ENCODE data around the gene LASP1NB.

The LASP1NB gene

GRCh38 chr17:38925263-38925995 is at the start of gene LASP1NB:
LASP1NB (plus strand) TSS chr17:38925614.
- DNase-seq (ENCODE audit: low read depth): no peak

DNA sequence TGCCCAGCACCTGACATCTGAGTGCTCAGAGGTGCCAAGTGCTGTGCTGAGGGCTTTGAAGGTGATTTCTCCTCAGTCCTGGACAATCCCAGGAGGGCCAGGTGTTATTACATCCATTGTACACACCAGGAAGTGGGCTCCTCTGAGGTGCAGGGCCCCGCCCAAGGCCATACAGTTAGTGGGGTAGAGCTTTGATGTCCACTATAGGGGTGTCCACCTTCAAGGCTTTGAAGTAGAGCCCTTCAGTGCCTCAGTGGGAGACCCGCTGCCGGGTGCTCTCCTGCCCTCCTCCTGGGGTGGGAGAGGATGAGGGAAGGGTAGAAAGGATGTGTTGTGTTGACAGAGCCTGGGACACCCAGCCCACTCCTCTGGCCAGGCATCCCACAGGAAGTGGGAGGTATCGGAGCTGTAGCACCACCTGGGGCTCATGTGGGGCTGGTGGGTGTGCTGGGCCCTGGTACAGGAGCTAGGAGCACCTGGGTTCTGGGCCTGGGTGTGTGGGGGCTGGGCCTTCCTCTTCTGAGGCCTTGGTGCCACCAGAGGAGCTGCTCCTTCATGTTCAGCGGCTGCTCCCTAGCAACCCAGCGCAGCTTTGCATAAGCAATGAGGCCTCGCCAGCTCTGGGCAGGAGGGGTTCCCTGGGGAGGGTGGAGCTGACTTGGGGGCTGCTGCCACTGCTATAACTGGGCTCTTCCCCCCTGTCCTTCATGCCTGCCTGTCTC is 48.1 kb upstream of the LASP1NB start:
- no peak for DNase-seq (ENCODE audit: low read depth)

- no peak for DNase-seq (ENCODE audit: low read depth)
These were observed 45.3 kb upstream of the LASP1NB start for GRCh38 chr17:38879878-38880665.

- no peak for DNase-seq (ENCODE audit: low read depth)
These were observed 43.7 kb upstream of the LASP1NB start for GRCh38 chr17:38881600-38882191.

DNA sequence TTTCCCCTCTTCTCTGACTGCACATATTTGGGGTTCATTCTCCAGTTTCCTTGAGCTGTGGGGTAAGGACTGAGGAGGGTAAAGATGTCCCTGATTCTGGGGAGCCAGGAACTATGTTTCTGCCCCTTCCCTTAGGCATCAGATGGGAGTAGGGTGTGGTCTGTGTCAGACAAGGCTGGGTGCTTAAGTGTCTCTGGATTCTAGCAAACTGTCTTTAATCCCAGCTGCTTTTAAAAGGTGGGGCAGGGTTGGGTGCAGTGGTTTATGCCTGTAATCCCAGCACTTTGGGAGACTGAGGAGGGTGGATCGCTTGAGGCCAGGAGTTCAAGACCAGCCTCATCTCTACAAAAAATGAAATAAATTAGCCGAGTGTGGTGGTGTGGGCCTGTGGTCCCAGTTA is 42.5 kb upstream of the LASP1NB start:
- DNase-seq (ENCODE audit: low read depth): no peak

- no peak for DNase-seq (ENCODE audit: low read depth)
These were observed 41.6 kb upstream of the LASP1NB start for GRCh38 chr17:38883592-38884526.

- DNase-seq (ENCODE audit: low read depth): no peak
These were observed 40.2 kb upstream of the LASP1NB start for GRCh38 chr17:38885044-38885727.

DNA sequence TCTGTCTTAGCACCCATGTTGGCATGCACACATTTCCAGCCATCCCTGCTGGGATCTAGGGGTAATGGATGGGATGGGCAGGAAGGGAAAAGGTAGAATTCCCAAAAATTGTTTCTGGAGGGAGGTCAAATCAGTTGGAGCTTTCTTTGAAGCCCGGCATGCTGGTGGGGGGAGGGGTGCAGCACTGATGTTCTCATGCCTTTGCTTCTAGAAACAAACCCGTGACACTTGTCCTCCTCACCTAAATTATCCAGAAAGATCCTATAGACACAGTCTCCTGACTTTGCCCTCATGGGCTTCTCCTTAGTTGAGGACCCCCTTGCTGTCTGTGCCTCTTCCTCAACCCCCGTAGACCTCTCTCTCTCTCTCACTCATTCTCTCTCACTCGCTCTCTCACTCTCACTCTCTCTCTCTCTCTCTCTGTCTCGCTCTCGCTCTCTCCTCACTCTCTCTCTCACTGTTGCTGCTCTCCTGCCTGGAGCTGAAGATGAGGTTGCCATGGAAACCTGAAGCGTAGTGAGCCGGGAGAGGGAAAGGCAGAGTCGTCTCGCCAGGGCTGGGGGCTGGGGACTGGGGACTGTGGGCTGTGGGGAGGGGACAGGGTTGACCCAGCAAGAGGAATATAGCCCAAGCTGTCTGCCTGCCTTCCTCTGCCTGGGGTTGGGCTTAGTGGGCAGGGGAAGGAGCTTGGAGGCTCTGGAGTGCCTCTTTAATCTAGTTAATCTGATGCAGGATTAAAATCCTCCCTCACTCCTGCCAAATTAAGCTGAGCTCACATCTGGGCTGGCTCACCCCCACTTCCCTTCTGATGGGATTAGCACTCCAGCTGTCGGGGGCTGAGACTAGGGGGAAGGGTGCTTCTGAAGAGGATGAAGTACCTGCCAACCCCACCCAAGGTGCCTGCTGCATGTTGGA is 39.4 kb upstream of the LASP1NB start:
- no peak for DNase-seq (ENCODE audit: low read depth)

GRCh38 chr17:38886643-38887010 is 38.8 kb upstream of the LASP1NB start:
- no peak for DNase-seq (ENCODE audit: low read depth)

- no peak for DNase-seq (ENCODE audit: low read depth)
These were observed 36.6 kb upstream of the LASP1NB start for GRCh38 chr17:38888842-38889241.

GRCh38 chr17:38889745-38890409 is 35.5 kb upstream of the LASP1NB start:
- no peak for DNase-seq (ENCODE audit: low read depth)

DNA sequence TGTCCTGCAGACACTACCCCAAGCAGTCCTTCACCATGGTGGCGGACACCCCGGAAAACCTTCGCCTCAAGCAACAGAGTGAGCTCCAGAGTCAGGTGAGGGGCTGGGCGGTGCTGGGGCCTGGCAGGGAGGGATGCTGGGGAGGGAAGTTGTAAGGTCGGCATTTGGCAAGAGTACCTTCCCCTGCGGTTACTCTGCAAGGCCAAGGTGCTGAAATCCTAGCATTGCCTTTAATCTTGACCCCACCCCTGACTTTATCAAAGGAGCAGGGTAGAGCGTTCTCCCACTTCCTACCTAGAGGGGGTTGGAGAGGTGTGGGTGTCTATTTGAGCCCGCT is 35.0 kb upstream of the LASP1NB start:
- DNase-seq (ENCODE audit: low read depth): no peak

GRCh38 chr17:38891441-38891840 is 34.0 kb upstream of the LASP1NB start:
- DNase-seq (ENCODE audit: low read depth): no peak

DNA sequence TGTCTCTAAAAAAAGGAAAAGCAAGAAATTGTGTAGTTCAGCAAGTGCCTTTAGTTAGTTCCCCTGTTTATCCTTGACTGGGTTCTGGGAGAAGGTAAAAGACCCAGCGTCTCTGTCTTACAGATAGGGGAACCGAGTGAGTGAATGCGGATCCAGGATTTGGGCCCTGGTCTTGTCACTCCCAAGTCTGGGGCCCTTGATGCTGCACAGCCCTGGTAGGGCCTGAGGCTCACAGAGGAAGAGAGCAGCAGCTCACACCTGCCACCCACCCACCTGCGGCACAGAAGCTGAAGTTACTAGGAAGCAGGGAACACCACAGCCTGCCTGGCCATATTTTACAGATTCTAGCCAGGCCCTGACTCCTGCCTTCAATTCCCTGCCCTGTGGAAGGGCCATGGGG is 33.3 kb upstream of the LASP1NB start:
- no peak for DNase-seq (ENCODE audit: low read depth)

DNA sequence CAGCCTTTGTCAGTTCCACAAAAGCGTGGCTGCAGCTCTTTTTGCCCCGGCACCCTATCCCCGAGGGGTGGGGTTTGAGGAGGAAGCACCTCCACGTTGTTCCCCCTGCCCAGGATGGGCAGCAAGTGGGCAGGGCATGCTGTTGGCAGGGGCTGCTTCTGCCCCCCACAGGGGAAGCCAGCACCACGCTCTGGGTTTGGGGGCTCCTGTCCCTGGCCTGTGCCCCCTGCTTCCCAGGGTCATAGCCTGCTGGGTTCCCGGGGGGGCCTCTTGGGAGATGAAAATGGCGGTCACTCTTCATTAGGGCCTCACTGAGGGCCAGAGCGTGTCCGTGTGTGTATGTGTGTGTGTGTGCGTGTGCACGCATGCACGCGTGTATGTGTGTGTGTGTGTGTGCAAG is 32.8 kb upstream of the LASP1NB start:
- no peak for DNase-seq (ENCODE audit: low read depth)

DNA sequence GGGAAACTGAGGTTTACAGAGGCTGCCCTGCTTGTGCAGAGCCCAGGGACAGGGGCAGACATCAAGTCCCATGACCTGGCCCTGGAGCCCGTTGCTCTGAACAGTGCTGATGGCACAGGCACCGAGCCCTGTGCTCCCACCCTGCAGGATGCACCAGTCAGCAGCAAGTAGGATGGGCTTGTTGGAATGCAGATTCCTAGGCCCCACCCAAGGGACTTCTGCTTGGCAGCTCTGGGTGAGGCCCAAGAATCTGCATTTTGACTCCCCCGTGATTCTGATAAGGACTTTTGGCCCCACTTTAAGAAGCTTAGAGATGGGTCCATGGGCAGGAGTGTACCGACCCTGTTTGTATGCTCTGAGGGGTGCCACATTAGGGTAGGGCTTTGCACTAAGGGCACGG is 32.3 kb upstream of the LASP1NB start:
- no peak for DNase-seq (ENCODE audit: low read depth)

DNA sequence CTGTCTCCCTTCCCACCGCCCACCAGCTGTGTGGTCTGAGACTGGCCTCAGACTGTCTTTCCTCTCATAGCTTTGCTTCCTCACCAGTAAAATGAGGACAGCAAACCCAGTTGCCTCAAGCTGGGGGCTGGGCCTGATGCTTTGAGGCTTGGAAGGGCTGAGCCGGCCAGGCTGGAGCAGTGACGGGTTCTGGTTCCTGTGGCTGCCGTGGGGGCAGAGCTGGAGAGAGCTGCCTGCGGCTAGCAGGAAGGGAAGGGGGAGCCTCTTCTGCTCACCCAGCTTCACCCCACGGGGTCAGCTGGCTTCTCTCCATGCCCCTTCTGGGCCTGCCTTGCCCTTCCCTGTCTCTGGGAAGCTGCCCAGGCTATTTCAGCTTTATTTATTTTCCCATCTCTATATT is 31.8 kb upstream of the LASP1NB start:
- DNase-seq (ENCODE audit: low read depth): no peak

GRCh38 chr17:38894276-38894675 is 31.1 kb upstream of the LASP1NB start:
- no peak for DNase-seq (ENCODE audit: low read depth)

DNA sequence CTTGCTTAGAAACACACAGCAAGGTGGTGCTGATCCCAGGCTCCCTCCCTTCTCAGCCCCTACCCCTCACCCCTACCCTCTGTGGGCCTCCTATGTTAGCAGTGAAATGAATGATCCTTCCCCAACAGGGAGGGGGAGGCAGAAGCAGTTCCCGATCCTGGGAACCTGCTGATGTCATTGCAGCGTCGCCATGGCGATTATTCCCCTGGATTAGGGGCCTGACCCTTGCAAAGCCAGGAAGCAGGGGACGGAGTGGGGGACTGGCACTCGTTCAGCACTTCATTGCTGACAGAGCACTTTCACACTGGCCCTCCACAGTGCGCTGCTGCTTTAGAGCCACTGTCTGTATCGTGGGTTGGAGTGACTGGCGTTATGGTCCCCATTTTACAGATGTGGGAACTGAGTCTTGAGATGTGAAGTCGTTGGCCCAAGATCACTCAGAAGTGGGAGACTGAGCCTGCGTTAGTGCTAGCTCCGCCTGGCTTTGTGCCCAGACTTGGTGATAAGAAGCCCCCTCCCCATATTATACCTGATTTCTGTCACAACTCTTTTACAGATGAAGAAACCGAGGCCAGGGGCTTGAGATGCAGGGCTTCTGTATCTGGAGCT is 29.0 kb upstream of the LASP1NB start:
- DNase-seq (ENCODE audit: low read depth): no peak

All from T-helper 22 cell (primary cell).